ENCODE results near the gene NF2. TPM values are rescaled to one million over a fixed set of nuclear protein-coding genes. Genes with fewer than 3 reads are reported as not detected.

Gene NF2
- total and polyA plus RNA-seq, 2 experiments from 2014 or later = 14.4 to 54.5 TPM

DNA sequence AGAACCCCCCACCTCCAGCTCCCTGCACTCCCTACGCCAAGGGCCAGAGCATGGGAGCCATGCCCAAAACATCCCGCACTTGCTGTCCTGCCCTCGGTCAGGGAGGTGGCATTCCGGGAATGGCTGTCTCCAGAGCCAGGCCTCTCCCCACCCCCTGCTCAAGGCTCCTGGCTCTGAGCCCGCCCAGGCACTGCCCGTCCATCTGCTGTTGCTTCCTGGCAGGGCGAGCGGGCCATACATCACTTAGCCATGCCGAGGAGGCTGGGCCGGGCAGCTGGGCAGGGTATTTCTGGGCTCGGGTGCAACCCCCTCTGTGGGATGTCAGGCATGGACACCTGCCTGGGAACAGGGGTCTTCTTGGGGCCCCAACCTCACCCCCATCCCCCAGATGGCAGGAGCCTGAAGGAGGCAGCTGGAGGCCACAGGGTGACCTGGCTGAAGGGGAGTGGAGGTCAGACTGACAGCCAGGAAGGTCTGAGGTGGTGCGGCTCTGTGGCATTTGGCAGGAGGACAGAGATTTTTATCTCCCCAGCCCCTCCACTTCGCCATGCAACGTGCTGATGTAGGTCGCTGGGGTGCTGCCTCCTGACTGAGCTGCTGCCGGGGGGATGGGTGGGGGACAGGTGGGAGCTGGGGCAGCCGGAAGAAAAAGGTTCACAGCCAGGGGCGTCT is 107.6 kb downstream of the NF2 start (continued):
- TF ChIP-seq, protein P1, sequence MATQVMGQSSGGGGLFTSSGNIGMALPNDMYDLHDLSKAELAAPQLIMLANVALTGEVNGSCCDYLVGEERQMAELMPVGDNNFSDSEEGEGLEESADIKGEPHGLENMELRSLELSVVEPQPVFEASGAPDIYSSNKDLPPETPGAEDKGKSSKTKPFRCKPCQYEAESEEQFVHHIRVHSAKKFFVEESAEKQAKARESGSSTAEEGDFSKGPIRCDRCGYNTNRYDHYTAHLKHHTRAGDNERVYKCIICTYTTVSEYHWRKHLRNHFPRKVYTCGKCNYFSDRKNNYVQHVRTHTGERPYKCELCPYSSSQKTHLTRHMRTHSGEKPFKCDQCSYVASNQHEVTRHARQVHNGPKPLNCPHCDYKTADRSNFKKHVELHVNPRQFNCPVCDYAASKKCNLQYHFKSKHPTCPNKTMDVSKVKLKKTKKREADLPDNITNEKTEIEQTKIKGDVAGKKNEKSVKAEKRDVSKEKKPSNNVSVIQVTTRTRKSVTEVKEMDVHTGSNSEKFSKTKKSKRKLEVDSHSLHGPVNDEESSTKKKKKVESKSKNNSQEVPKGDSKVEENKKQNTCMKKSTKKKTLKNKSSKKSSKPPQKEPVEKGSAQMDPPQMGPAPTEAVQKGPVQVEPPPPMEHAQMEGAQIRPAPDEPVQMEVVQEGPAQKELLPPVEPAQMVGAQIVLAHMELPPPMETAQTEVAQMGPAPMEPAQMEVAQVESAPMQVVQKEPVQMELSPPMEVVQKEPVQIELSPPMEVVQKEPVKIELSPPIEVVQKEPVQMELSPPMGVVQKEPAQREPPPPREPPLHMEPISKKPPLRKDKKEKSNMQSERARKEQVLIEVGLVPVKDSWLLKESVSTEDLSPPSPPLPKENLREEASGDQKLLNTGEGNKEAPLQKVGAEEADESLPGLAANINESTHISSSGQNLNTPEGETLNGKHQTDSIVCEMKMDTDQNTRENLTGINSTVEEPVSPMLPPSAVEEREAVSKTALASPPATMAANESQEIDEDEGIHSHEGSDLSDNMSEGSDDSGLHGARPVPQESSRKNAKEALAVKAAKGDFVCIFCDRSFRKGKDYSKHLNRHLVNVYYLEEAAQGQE (IDR thresholded peaks at IDR 0.05; ENCODE audit: unreplicated experiment) = no peak
- TF ChIP-seq POLR2AphosphoS5 (IDR thresholded peaks at IDR 0.05; ENCODE audit: low read depth) (no peak), ETS1 (IDR thresholded peaks at IDR 0.05) (no peak)

DNA sequence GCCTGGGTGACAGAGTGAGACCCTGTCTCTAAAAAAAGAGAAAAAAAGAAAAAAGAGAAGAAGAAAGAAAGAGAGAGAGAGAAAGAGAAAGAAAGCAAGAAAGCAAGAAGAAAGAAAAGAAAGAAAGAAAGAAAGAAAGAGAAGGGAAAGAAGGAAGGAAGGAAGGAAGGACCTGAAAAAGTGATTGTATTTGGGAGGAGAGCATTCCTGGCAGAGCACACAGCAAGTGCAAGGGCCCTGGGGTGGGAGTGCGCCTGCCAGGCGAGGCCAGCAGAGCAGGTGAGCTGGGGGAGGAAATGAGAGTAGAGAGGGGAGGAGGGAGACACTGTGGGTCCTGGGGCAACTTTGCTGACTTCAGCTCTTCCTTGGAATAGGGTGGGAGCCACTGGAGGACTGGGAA is 108.7 kb downstream of the NF2 start:
- DNase-seq (ENCODE audit: low spot score) (no peak), ATAC-seq (no peak)
- H3F3A ChIP-seq (replicated peaks; ENCODE audit: low read depth) = no peaks in the 10 kb centered on the region
- Mint-ChIP-seq H3K36me3 (ENCODE audit: low read depth) (no peaks in the 10 kb centered on the region; the same call in 2 of the 3 replicates), H3K27ac (no peak overlapping the region), H3K27me3 (ENCODE audit: insufficient read depth, low read depth, poor library complexity) (peaks cover 12% of the 10 kb centered on the region), H3K4me1 (peaks cover 5% of the 10 kb centered on the region), H3K4me3 (no peak overlapping the region), H3K9me3 (no peaks in the 10 kb centered on the region)
- no peaks in the 10 kb centered on the region for H3K9me2 ChIP-seq (ENCODE audit: insufficient read depth)
- H3K4me2 ChIP-seq = no peak overlapping the region
- H3K79me2 ChIP-seq (replicated peaks; ENCODE audit: insufficient read depth) = no peaks in the 10 kb centered on the region
- H3K36me3 ChIP-seq (ENCODE audit: insufficient read depth) = no peaks in the 10 kb centered on the region
- H3K27ac ChIP-seq (ENCODE audit: low read depth) = no peak overlapping the region
- H2AFZ ChIP-seq = no peak overlapping the region
- H4K20me1 ChIP-seq (replicated peaks; ENCODE audit: insufficient read depth) = no peaks in the 10 kb centered on the region
- H3K4me3 ChIP-seq = no peak overlapping the region
- no peaks in the 10 kb centered on the region for H3K4me1 ChIP-seq (ENCODE audit: insufficient read depth)
- H3K27me3 ChIP-seq (ENCODE audit: insufficient read depth) = peaks cover 3% of the 10 kb centered on the region; the same call in 1 of the 2 replicates
- TF ChIP-seq, protein P2, sequence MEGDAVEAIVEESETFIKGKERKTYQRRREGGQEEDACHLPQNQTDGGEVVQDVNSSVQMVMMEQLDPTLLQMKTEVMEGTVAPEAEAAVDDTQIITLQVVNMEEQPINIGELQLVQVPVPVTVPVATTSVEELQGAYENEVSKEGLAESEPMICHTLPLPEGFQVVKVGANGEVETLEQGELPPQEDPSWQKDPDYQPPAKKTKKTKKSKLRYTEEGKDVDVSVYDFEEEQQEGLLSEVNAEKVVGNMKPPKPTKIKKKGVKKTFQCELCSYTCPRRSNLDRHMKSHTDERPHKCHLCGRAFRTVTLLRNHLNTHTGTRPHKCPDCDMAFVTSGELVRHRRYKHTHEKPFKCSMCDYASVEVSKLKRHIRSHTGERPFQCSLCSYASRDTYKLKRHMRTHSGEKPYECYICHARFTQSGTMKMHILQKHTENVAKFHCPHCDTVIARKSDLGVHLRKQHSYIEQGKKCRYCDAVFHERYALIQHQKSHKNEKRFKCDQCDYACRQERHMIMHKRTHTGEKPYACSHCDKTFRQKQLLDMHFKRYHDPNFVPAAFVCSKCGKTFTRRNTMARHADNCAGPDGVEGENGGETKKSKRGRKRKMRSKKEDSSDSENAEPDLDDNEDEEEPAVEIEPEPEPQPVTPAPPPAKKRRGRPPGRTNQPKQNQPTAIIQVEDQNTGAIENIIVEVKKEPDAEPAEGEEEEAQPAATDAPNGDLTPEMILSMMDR (conservative IDR thresholded peaks at IDR 0.05; ENCODE audit: low read depth in 2 of 2) = no peak
- TF ChIP-seq JUNB (IDR thresholded peaks at IDR 0.05; ENCODE audit: unreplicated experiment) = no peak
- no peak for TF ChIP-seq ETS1 (IDR thresholded peaks at IDR 0.05)
- no peak for TF ChIP-seq POLR2AphosphoS5 (IDR thresholded peaks at IDR 0.05; ENCODE audit: low read depth)
- TF ChIP-seq, protein P1 (IDR thresholded peaks at IDR 0.05; ENCODE audit: unreplicated experiment) = no peak
- no peak for TF ChIP-seq STAT1 (IDR thresholded peaks at IDR 0.05; ENCODE audit: unreplicated experiment)
- no peak for TF ChIP-seq CREB1 (CRISPR knock-in tag; IDR thresholded peaks at IDR 0.05; ENCODE audit: low read depth)
- TF ChIP-seq EZH2phosphoT487 (IDR thresholded peaks at IDR 0.05; ENCODE audit: unreplicated experiment) = no peak
